Neuronal stem cell (in vitro differentiated cells): ENCODE results near the gene CXADR.

Experiments
- DNase-seq: peaks from one replicate; pipeline ENCODE4 v3.0.0-alpha.2; 2013; ENCODE audit warnings: low spot score
- H2AFZ ChIP-seq: one replicate; pipeline ENCODE4 v1.6.1; 2013; ENCODE audit warnings: mild to moderate bottlenecking, low read length, inconsistent platforms
- H2AK5ac ChIP-seq: 2 replicates; pipeline ENCODE4 v1.6.1; 2013; ENCODE audit warnings: low read depth, mild to moderate bottlenecking, inconsistent platforms, low read length, moderate library complexity, mixed read lengths
- H2BK120ac ChIP-seq: 2 replicates; pipeline ENCODE4 v1.6.1; 2013; ENCODE audit warnings: low read depth, mild to moderate bottlenecking, inconsistent platforms, low read length, moderate library complexity, mixed read lengths
- H2BK12ac ChIP-seq: one replicate; pipeline ENCODE4 v1.6.1; 2013; ENCODE audit warnings: low read length, inconsistent platforms
- H2BK15ac ChIP-seq: 2 replicates; pipeline ENCODE4 v1.6.1; 2013; ENCODE audit warnings: mild to moderate bottlenecking, low read length, inconsistent platforms, mixed read lengths
- H2BK5ac ChIP-seq: one replicate; pipeline ENCODE4 v1.6.1; 2013; ENCODE audit warnings: inconsistent platforms, mild to moderate bottlenecking, low read length, moderate library complexity
- H3K14ac ChIP-seq: one replicate; pipeline ENCODE4 v1.6.1; 2013; ENCODE audit warnings: low read length, inconsistent platforms
- H3K18ac ChIP-seq: 2 replicates; pipeline ENCODE4 v1.6.1; 2013; ENCODE audit warnings: low read length, inconsistent platforms
- H3K23ac ChIP-seq: 2 replicates; pipeline ENCODE4 v1.6.1; 2013; ENCODE audit warnings: low read depth, mild to moderate bottlenecking, mixed read lengths, low read length, inconsistent platforms; ENCODE audit not compliant: poor library complexity
- H3K27ac ChIP-seq: replicated peaks from 3 replicates; pipeline ENCODE4 v1.5.1; 2013; ENCODE audit warnings: low read length, inconsistent platforms
- H3K27me3 ChIP-seq, 3 experiments: 2 replicates each; pipeline ENCODE4 v1.6.1; 2013; ENCODE audit warnings: low read length in 3 of 3, mild to moderate bottlenecking in 2 of 3, inconsistent platforms in 1 of 3, low read depth in 1 of 3, mixed read lengths in 1 of 3, moderate library complexity in 1 of 3; ENCODE audit not compliant: control insufficient read depth in 3 of 3, insufficient read depth in 3 of 3
- H3K36me3 ChIP-seq, 2 donors: replicated peaks in 1 of 2; 2 replicates each; pipeline ENCODE4 v1.6.1; 2013; ENCODE audit warnings: low read length in 2 of 2; ENCODE audit not compliant: control insufficient read depth in 2 of 2, insufficient read depth in 2 of 2
- H3K4ac ChIP-seq: 2 replicates; pipeline ENCODE4 v1.6.1; 2013; ENCODE audit warnings: inconsistent platforms, mild to moderate bottlenecking, low read length, moderate library complexity
- H3K4me1 ChIP-seq, 2 donors: 1 replicate in 1 of 2; 2 replicates in 1 of 2; pipeline ENCODE4 v1.6.1; 2013; ENCODE audit warnings: low read length in 2 of 2, low read depth in 1 of 2; ENCODE audit not compliant: control insufficient read depth in 2 of 2, insufficient read depth in 1 of 2
- H3K4me2 ChIP-seq: one replicate; pipeline ENCODE4 v1.6.1; 2013; ENCODE audit warnings: mild to moderate bottlenecking, low read length, inconsistent platforms; ENCODE audit not compliant: insufficient read depth, poor library complexity, severe bottlenecking
- H3K4me3 ChIP-seq, 2 donors: 2 replicates each; pipeline ENCODE4 v1.5.1; 2013; ENCODE audit warnings: low read length in 2 of 2, mild to moderate bottlenecking in 2 of 2, inconsistent platforms in 1 of 2, moderate library complexity in 1 of 2
- H3K79me1 ChIP-seq: one replicate; pipeline ENCODE4 v1.6.1; 2013; ENCODE audit warnings: low read depth, mild to moderate bottlenecking, inconsistent platforms, low read length, moderate library complexity
- H3K9ac ChIP-seq: one replicate; pipeline ENCODE4 v1.6.1; 2013; ENCODE audit warnings: mild to moderate bottlenecking, low read depth, low read length, inconsistent platforms; ENCODE audit not compliant: poor library complexity
- H3K9me3 ChIP-seq, 2 donors: replicated peaks in 1 of 2; 2 replicates each; pipeline versions ENCODE3 to v1.6.1; 2013; ENCODE audit warnings: low read length in 2 of 2, mild to moderate bottlenecking in 2 of 2, inconsistent platforms in 1 of 2, low read depth in 1 of 2, mixed read lengths in 1 of 2, moderate library complexity in 1 of 2; ENCODE audit not compliant: control insufficient read depth in 2 of 2, insufficient read depth in 1 of 2
- H4K8ac ChIP-seq: one replicate; pipeline ENCODE4 v1.6.1; 2013; ENCODE audit warnings: low read depth, mild to moderate bottlenecking, inconsistent platforms, low read length, moderate library complexity
- H4K91ac ChIP-seq: one replicate; pipeline ENCODE4 v1.6.1; 2013; ENCODE audit warnings: low read length, low read depth, mild to moderate bottlenecking, inconsistent platforms; ENCODE audit not compliant: poor library complexity
- WGBS, 2 donors: extraction: QIAGEN DNeasy Blood & Tissue Kit; methylation state at CpG; one replicate each; pipeline ENCODE4 v1.1.7; 2013; ENCODE audit warnings: missing lambda C conversion rate in 2 of 2, mixed read lengths in 1 of 2; ENCODE audit not compliant: insufficient read length in 2 of 2, insufficient replicate concordance in 1 of 2; ENCODE audit errors: extremely low coverage in 2 of 2; 5-methylcytosine and 5-hydroxymethylcytosine counted together

CXADR gene

DNA sequence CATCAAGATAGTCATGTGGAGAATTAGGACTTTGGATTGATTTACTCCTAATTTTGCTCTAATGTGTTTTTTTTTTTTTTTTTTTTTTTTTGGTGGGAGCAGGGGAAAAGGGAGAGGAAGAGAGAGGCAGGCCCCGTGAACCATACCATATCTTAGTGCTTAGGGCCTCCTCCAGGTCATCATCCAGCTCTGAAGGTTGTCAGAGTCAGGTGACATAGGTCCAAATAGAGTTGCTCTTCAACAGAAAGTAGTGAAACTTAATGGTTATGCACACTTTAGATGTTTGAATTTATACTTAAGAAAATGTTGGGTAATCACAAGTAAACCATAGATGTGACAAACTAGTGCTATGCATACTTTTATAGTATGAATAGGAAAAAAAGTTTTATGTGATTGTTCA is 32.2 kb downstream of the CXADR start:
- Histone ChIP-seq H3K36me3 (peaks cover 12 to 38% of the 10 kb centered on the region in 2 donors), H2BK15ac (no peak overlapping the region), H3K9ac (no peak overlapping the region), H2BK12ac (no peak overlapping the region), H4K91ac (no peak overlapping the region), H3K4me3 (no peak overlapping the region), H2AFZ (no peak overlapping the region), H2BK5ac (no peak overlapping the region), H2BK120ac (no peak overlapping the region), H3K4me1 (peaks cover 0 to 2% of the 10 kb centered on the region in 2 donors), H2AK5ac (no peak overlapping the region), H4K8ac (no peak overlapping the region), H3K4me2 (no peak overlapping the region), H3K79me1 (no peaks in the 10 kb centered on the region), H3K27ac (no peak overlapping the region), H3K18ac (no peak overlapping the region), H3K23ac (no peak overlapping the region), H3K9me3 (peaks cover under 1% of the 10 kb centered on the region in 2 donors), H3K27me3 (no peaks in the 10 kb centered on the region), H3K14ac (no peak overlapping the region), H3K4ac (no peak overlapping the region)
- DNase-seq = no peak
- no CpG with 5 or more reads among the region's 1 CpG for WGBS, 2 donors

GRCh38 chr21:17548262-17548661 is 35.4 kb downstream of the CXADR start:
- Histone ChIP-seq H2BK5ac (no peak overlapping the region), H3K4me2 (no peak overlapping the region), H3K36me3 (peaks cover 15 to 70% of the 10 kb centered on the region in 2 donors), H3K9me3 (no peaks in the 10 kb centered on the region), H2AK5ac (no peak overlapping the region), H3K23ac (no peak overlapping the region), H3K79me1 (no peaks in the 10 kb centered on the region), H3K4me3 (peak overlapping the region in 1 of 2 donors; percentile 38), H3K18ac (no peak overlapping the region), H3K4me1 (no peaks in the 10 kb centered on the region), H2AFZ (no peak overlapping the region), H2BK120ac (no peak overlapping the region), H2BK12ac (no peak overlapping the region), H3K27me3 (no peaks in the 10 kb centered on the region), H3K14ac (no peak overlapping the region), H3K27ac (no peak overlapping the region), H3K4ac (no peak overlapping the region), H4K91ac (no peak overlapping the region), H4K8ac (no peak overlapping the region), H2BK15ac (no peak overlapping the region), H3K9ac (no peak overlapping the region)
- no CpG with 5 or more reads among the region's 7 CpGs for WGBS, 2 donors
- DNase-seq = no peak

- Histone ChIP-seq H3K9me3 (no peaks in the 10 kb centered on the region), H2BK15ac (no peak overlapping the region), H3K27me3 (no peaks in the 10 kb centered on the region), H3K4ac (no peak overlapping the region), H3K14ac (no peak overlapping the region), H3K4me1 (no peaks in the 10 kb centered on the region), H2BK120ac (no peak overlapping the region), H2BK5ac (no peak overlapping the region), H2AFZ (no peak overlapping the region), H3K4me3 (no peak overlapping the region), H3K79me1 (peaks cover 3% of the 10 kb centered on the region), H3K23ac (no peak overlapping the region), H4K91ac (no peak overlapping the region), H3K18ac (no peak overlapping the region), H2BK12ac (no peak overlapping the region), H4K8ac (no peak overlapping the region), H3K27ac (no peak overlapping the region), H3K4me2 (no peak overlapping the region), H3K9ac (no peak overlapping the region), H2AK5ac (no peak overlapping the region), H3K36me3 (peaks cover 15 to 86% of the 10 kb centered on the region in 2 donors)
- DNase-seq = no peak
- no CpG with 5 or more reads among the region's 5 CpGs for WGBS, 2 donors
Observed at GRCh38 chr21:17550671-17551308, 37.9 kb downstream of the CXADR start.

- no peak overlapping the region for H3K9ac ChIP-seq
- no peak overlapping the region for H3K18ac ChIP-seq
- no peak overlapping the region for H4K91ac ChIP-seq
- H3K4me2 ChIP-seq = no peak overlapping the region
- H2BK120ac ChIP-seq = no peak overlapping the region
- no peak overlapping the region for H3K14ac ChIP-seq
- H3K27me3 ChIP-seq = no peaks in the 10 kb centered on the region
- no peak overlapping the region for H3K23ac ChIP-seq
- H3K4me3 ChIP-seq = no peak overlapping the region
- no peak overlapping the region for H2AFZ ChIP-seq
- H4K8ac ChIP-seq = no peak overlapping the region
- no peak overlapping the region for H2BK15ac ChIP-seq
- no peak for DNase-seq
- H3K27ac ChIP-seq = no peak overlapping the region
- H2BK5ac ChIP-seq = no peak overlapping the region
- H3K4ac ChIP-seq = no peak overlapping the region
- no peaks in the 10 kb centered on the region for H3K9me3 ChIP-seq
- no peaks in the 10 kb centered on the region for H3K4me1 ChIP-seq
- peaks cover 15 to 89% of the 10 kb centered on the region in 2 donors for H3K36me3 ChIP-seq
- peaks cover 3% of the 10 kb centered on the region for H3K79me1 ChIP-seq
- no peak overlapping the region for H2BK12ac ChIP-seq
- no peak overlapping the region for H2AK5ac ChIP-seq
Observed at GRCh38 chr21:17552410-17552809, 39.6 kb downstream of the CXADR start.
